OCI-LY1 (cell line): ENCODE data around the gene CMTM7.

Experiments
- H2AFZ ChIP-seq: fragments of 200-600 bp; sonication (generic), shearing (Covaris generic); 2 replicates; pipeline ENCODE4 v1.6.0; 2014; ENCODE audit warnings: antibody characterized with exemption, mild to moderate bottlenecking, low read length
- H3F3A ChIP-seq: fragments of 200-600 bp; sonication (generic), shearing (Covaris generic); 2 replicates; pipeline ENCODE4 v1.6.0; 2014; ENCODE audit warnings: mild to moderate bottlenecking, antibody characterized with exemption, low read length, moderate library complexity; ENCODE audit not compliant: insufficient read depth
- H3K27ac ChIP-seq: fragments of 200-600 bp; sonication (generic); 2 replicates; pipeline ENCODE4 v1.5.1; 2014; ENCODE audit warnings: low read length, mixed run types, mild to moderate bottlenecking, low read depth; ENCODE audit not compliant: poor library complexity, severe bottlenecking
- H3K27me3 ChIP-seq: fragments of 200-600 bp; sonication (generic); 2 replicates; pipeline ENCODE4 v1.6.0; 2014; ENCODE audit warnings: antibody characterized with exemption, mild to moderate bottlenecking, low read length, moderate library complexity; ENCODE audit not compliant: insufficient read depth
- H3K36me3 ChIP-seq: fragments of 200-600 bp; sonication (generic); 2 replicates; pipeline ENCODE4 v1.6.1; 2014; ENCODE audit warnings: mild to moderate bottlenecking, antibody characterized with exemption, low read length, moderate library complexity, mixed read lengths; ENCODE audit not compliant: insufficient read depth
- H3K4me1 ChIP-seq: fragments of 200-600 bp; sonication (generic); 2 replicates; pipeline ENCODE4 v1.5.1; 2014; ENCODE audit warnings: mild to moderate bottlenecking, low read length, moderate library complexity; ENCODE audit not compliant: insufficient read depth, severe bottlenecking
- H3K4me2 ChIP-seq: fragments of 200-600 bp; sonication (generic), shearing (Covaris generic); 2 replicates; pipeline ENCODE4 v1.6.1; 2014; ENCODE audit warnings: low read length
- H3K4me3 ChIP-seq: fragments of 200-600 bp; sonication (generic); 2 replicates; pipeline ENCODE4 v1.5.1; 2014; ENCODE audit warnings: low read length, low read depth, mild to moderate bottlenecking, mixed read lengths; ENCODE audit not compliant: poor library complexity, severe bottlenecking
- H3K79me2 ChIP-seq: fragments of 200-600 bp; shearing (Covaris generic); 2 replicates; pipeline ENCODE4 v1.6.1; 2016; ENCODE audit warnings: mixed run types, low read length, mixed read lengths; ENCODE audit not compliant: insufficient read depth
- H3K9ac ChIP-seq: fragments of 200-600 bp; sonication (generic), shearing (Covaris generic); 2 replicates; pipeline ENCODE4 v1.6.1; 2014; ENCODE audit warnings: mild to moderate bottlenecking, low read length, mixed read lengths
- H3K9me2 ChIP-seq: fragments of 200-600 bp; sonication (generic), shearing (Covaris generic); 2 replicates; pipeline ENCODE4 v1.6.1; 2014; ENCODE audit warnings: low read depth, mild to moderate bottlenecking, low read length, mixed read lengths
- H3K9me3 ChIP-seq: fragments of 200-600 bp; shearing (Covaris generic); 2 replicates; pipeline ENCODE4 v1.6.1; 2014; ENCODE audit warnings: low read length, mixed read lengths
- H4K20me1 ChIP-seq: fragments of 200-600 bp; sonication (generic), shearing (Covaris generic); 2 replicates; pipeline ENCODE4 v1.6.0; 2016; ENCODE audit warnings: mild to moderate bottlenecking, low read length; ENCODE audit not compliant: insufficient read depth
- EZH2 ChIP-seq: fragments of 200-600 bp; sonication (generic), shearing (Covaris generic); IDR thresholded peaks from 2 replicates; pipeline ENCODE4 v1.8.0; 2017; ENCODE audit warnings: borderline replicate concordance, mixed run types, mild to moderate bottlenecking, antibody characterized with exemption, low read length, moderate library complexity, mixed read lengths
- TF ChIP-seq, protein P1 (sequence below): fragments of 200-600 bp; sonication (generic), shearing (Covaris generic); IDR thresholded peaks from 2 replicates; pipeline ENCODE4 v1.5.1; 2017; ENCODE audit warnings: mild to moderate bottlenecking, antibody characterized with exemption, low read length, moderate library complexity, mixed read lengths

CMTM7 gene

DNA sequence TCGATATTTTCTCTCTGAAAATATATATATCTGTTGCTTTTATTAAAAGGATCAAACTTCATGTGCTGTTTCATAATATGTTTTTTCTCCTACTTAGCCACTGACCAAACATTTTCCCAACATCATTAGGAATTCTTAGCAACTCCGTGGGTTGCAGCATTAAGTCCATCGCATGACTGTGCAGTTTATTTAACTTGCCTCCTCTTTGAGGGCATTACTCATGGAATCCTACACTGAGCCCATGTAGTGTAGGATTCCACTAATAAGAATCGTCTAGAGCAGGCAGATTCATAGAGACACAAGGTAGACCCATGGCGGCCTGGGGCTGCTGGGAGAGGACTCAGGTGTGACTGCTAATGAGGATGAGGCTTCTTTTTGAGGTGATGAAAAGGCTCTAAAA, 61.7 kb downstream of the CMTM7 start:
- H3K79me2 ChIP-seq = no peaks in the 10 kb centered on the region
- no peak overlapping the region for H3K4me2 ChIP-seq
- no peaks in the 10 kb centered on the region for H3K9me3 ChIP-seq
- no peak overlapping the region for H3K9ac ChIP-seq
- H3F3A ChIP-seq = no peaks in the 10 kb centered on the region; the same call in 1 of the 2 replicates
- H3K27ac ChIP-seq = no peak overlapping the region
- H4K20me1 ChIP-seq = no peaks in the 10 kb centered on the region
- no peaks in the 10 kb centered on the region for H3K27me3 ChIP-seq
- TF ChIP-seq EZH2 = no peak
- TF ChIP-seq, protein P1, sequence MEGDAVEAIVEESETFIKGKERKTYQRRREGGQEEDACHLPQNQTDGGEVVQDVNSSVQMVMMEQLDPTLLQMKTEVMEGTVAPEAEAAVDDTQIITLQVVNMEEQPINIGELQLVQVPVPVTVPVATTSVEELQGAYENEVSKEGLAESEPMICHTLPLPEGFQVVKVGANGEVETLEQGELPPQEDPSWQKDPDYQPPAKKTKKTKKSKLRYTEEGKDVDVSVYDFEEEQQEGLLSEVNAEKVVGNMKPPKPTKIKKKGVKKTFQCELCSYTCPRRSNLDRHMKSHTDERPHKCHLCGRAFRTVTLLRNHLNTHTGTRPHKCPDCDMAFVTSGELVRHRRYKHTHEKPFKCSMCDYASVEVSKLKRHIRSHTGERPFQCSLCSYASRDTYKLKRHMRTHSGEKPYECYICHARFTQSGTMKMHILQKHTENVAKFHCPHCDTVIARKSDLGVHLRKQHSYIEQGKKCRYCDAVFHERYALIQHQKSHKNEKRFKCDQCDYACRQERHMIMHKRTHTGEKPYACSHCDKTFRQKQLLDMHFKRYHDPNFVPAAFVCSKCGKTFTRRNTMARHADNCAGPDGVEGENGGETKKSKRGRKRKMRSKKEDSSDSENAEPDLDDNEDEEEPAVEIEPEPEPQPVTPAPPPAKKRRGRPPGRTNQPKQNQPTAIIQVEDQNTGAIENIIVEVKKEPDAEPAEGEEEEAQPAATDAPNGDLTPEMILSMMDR = no peak
- no peaks in the 10 kb centered on the region for H3K36me3 ChIP-seq
- H3K4me1 ChIP-seq = peaks cover 26% of the 10 kb centered on the region
- H2AFZ ChIP-seq = no peak overlapping the region
- H3K9me2 ChIP-seq = no peaks in the 10 kb centered on the region
- H3K4me3 ChIP-seq = no peak overlapping the region

DNA sequence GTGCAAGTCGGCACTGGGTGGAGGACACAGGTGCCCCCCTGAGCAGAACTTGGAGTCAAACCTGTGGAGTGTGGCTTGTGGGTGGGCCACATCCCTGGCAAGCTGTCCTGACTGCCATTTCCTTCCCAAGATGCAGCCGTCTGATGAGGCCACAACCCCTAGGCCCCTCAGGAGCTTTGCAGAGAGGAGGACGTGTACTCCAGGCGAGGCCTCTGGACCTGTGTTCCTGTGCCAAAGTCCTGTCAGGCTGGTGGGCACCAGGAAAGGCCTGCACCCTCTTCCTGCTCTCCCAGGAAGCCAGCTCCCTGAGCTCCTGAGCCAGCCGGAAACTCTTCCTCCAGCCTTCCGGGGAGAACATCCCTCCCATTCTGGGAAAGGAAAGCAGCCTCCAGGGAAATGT, 62.5 kb downstream of the CMTM7 start:
- no peaks in the 10 kb centered on the region; the same call in 1 of the 2 replicates for H3F3A ChIP-seq
- no peaks in the 10 kb centered on the region for H4K20me1 ChIP-seq

GRCh38 chr3:32454731-32455608, 63.3 kb downstream of the CMTM7 start:
- Histone ChIP-seq H3F3A (no peaks in the 10 kb centered on the region; the same call in 1 of the 2 replicates), H3K9me3 (no peaks in the 10 kb centered on the region), H3K27ac (peak overlapping the region; percentile 7), H3K79me2 (no peaks in the 10 kb centered on the region), H3K4me1 (peaks cover 41% of the 10 kb centered on the region), H3K9ac (no peak overlapping the region), H3K9me2 (no peaks in the 10 kb centered on the region), H2AFZ (no peak overlapping the region), H4K20me1 (no peaks in the 10 kb centered on the region), H3K4me2 (no peak overlapping the region), H3K27me3 (no peaks in the 10 kb centered on the region), H3K36me3 (no peaks in the 10 kb centered on the region), H3K4me3 (no peak overlapping the region)
- TF ChIP-seq, protein P1 = no peak
- TF ChIP-seq EZH2 = no peak

More for the DNA sequence above, 62.5 kb downstream of the CMTM7 start:
- no peak overlapping the region for H3K9ac ChIP-seq
- no peak overlapping the region for H2AFZ ChIP-seq
- H3K4me2 ChIP-seq = no peak overlapping the region
- H3K9me2 ChIP-seq = no peaks in the 10 kb centered on the region
- no peaks in the 10 kb centered on the region for H3K9me3 ChIP-seq
- H3K4me1 ChIP-seq = peaks cover 32% of the 10 kb centered on the region
- no peaks in the 10 kb centered on the region for H3K79me2 ChIP-seq
- peak overlapping the region; percentile 7 for H3K27ac ChIP-seq
- H3K27me3 ChIP-seq = no peaks in the 10 kb centered on the region
- no peak overlapping the region for H3K4me3 ChIP-seq
- TF ChIP-seq, protein P1 = no peak
- H3K36me3 ChIP-seq = no peaks in the 10 kb centered on the region
